HCT116 (cell line): ENCODE measurements around the gene ARL2BP. TPM values are rescaled to one million over a fixed set of nuclear protein-coding genes. Genes with fewer than 3 reads are reported as not detected.

Source experiments
- ATAC-seq: fragments of 200-7000 bp; cut with Tn5 transposase; 2 replicates; pipeline ENCODE4 v1.9.1; 2020; ENCODE audit warnings: mild to moderate bottlenecking, moderate library complexity
- BruUV-seq: library from RNA; stranded (reverse); fragments of 400-500 nt; replicated peaks from 2 replicates; lab custom pipeline; 2021; lab: Mats Ljungman, UMichigan
- CTCF ChIA-PET: fragments of 300-600 bp; sonication (Branson Sonifier 250); formaldehyde crosslinking; loops from one replicate; lab custom pipeline; 2021; ENCODE audit warnings: antibody characterized with exemption; lab: Charles Lee
- POLR2A ChIA-PET: fragments of 300-600, 350-600 bp; sonication (Branson Sonifier 250); formaldehyde crosslinking; loops from one replicate; lab custom pipeline; 2021; ENCODE audit warnings: antibody characterized with exemption; lab: Charles Lee
- RAD21 ChIA-PET, 2 experiments: fragments of 300-600 bp; sonication (Branson Sonifier 250); formaldehyde crosslinking; loops; one replicate each; lab custom pipeline; 2023; ENCODE audit warnings: low total read pairs in 2 of 2; ENCODE audit not compliant: uncharacterized antibody in 2 of 2, unreplicated experiment in 2 of 2, low non-redundant PET in 1 of 2; lab: Charles Lee
- DNase-seq: peaks from one replicate; pipeline ENCODE4 v3.0.0-alpha.2; 2010; ENCODE audit warnings: low read depth, low spot score
- H2AFZ ChIP-seq: fragments of 200-600 bp; shearing (Covaris generic), sonication (generic); 2 replicates; pipeline ENCODE4 v1.6.1; 2017; ENCODE audit warnings: low read depth, mixed run types, mixed read lengths, antibody characterized with exemption, low read length; ENCODE audit not compliant: poor library complexity, severe bottlenecking
- H3K27ac ChIP-seq: 2 replicates; pipeline ENCODE4 v1.5.1; 2012; ENCODE audit warnings: low read depth, low read length
- H3K27me3 ChIP-seq: fragments of 200-600 bp; sonication (generic); 2 replicates; pipeline ENCODE4 v1.6.1; 2016; ENCODE audit warnings: mixed run types, low read length, mixed read lengths; ENCODE audit not compliant: insufficient read depth
- H3K36me3 ChIP-seq, 2 experiments: fragments of 200-500 bp in 1 of 2; fragments of 200-600 bp in 1 of 2; sonication (Bioruptor generic) in 1 of 2; sonication (generic) in 1 of 2; 2 replicates each; pipeline versions ENCODE4 v1.5.1 to v1.6.1; 2014 to 2016; ENCODE audit warnings: low read length in 2 of 2, inconsistent platforms in 1 of 2, mixed read lengths in 1 of 2, mixed run types in 1 of 2; ENCODE audit not compliant: insufficient read depth in 2 of 2, control insufficient read depth in 1 of 2
- H3K4me1 ChIP-seq, 2 experiments: fragments of 200-600 bp in 1 of 2; sonication (generic) in 1 of 2; 2 replicates each; pipeline versions ENCODE4 v1.5.1 to v1.6.1; 2012 to 2017; ENCODE audit warnings: low read length in 2 of 2, inconsistent platforms in 1 of 2, mild to moderate bottlenecking in 1 of 2, mixed read lengths in 1 of 2, mixed run types in 1 of 2, moderate library complexity in 1 of 2; ENCODE audit not compliant: insufficient read depth in 2 of 2, control insufficient read depth in 1 of 2
- H3K4me2 ChIP-seq: fragments of 200-600 bp; sonication (generic); 2 replicates; pipeline ENCODE4 v1.6.1; 2017; ENCODE audit warnings: mixed run types, low read length, mixed read lengths
- H3K4me3 ChIP-seq, 2 experiments: fragments of 200-600 bp in 1 of 2; sonication (generic) in 1 of 2; replicated peaks in 1 of 2; 2 replicates each; pipeline ENCODE4 v1.5.1; 2011 to 2016; ENCODE audit warnings: low read length in 2 of 2, control low read depth in 1 of 2, low read depth in 1 of 2, mild to moderate bottlenecking in 1 of 2, mixed read lengths in 1 of 2, mixed run types in 1 of 2
- H3K79me2 ChIP-seq: fragments of 200-600 bp; sonication (generic); 2 replicates; pipeline ENCODE4 v1.6.1; 2017; ENCODE audit warnings: mild to moderate bottlenecking, mixed run types, low read length, moderate library complexity, mixed read lengths; ENCODE audit not compliant: insufficient read depth
- H3K9ac ChIP-seq: fragments of 200-600 bp; sonication (generic); 2 replicates; pipeline ENCODE4 v1.6.1; 2016; ENCODE audit warnings: low read length, mixed read lengths
- H3K9me2 ChIP-seq: fragments of 200-600 bp; sonication (generic), shearing (Covaris generic); 2 replicates; pipeline ENCODE4 v1.6.1; 2017; ENCODE audit warnings: mixed run types, mild to moderate bottlenecking, moderate library complexity; ENCODE audit not compliant: insufficient read depth
- H3K9me3 ChIP-seq, 2 experiments: fragments of 200-500 bp in 1 of 2; fragments of 200-600 bp in 1 of 2; sonication (Bioruptor generic) in 1 of 2; sonication (generic) in 1 of 2; 2 replicates each; pipeline ENCODE4 v1.6.1; 2014 to 2017; ENCODE audit warnings: low read length in 2 of 2, mixed read lengths in 2 of 2, inconsistent platforms in 1 of 2, low read depth in 1 of 2, mild to moderate bottlenecking in 1 of 2, mixed run types in 1 of 2, moderate library complexity in 1 of 2; ENCODE audit not compliant: control insufficient read depth in 1 of 2, insufficient read depth in 1 of 2
- H4K20me1 ChIP-seq: fragments of 200-600 bp; sonication (generic), shearing (Covaris generic); 2 replicates; pipeline ENCODE4 v1.6.1; 2017; ENCODE audit warnings: mixed run types, mild to moderate bottlenecking, moderate library complexity; ENCODE audit not compliant: insufficient read depth
- CBX3 ChIP-seq: IDR thresholded peaks from 2 replicates; pipeline ENCODE4 v1.6.1; 2012; ENCODE audit warnings: low read depth
- ELF1 ChIP-seq: IDR thresholded peaks from 2 replicates; pipeline ENCODE4 v1.6.1; 2012; ENCODE audit warnings: low read depth, borderline replicate concordance
- EZH2 ChIP-seq: fragments of 200-600 bp; sonication (generic); IDR thresholded peaks from 2 replicates; pipeline ENCODE4 v1.6.1; 2017; ENCODE audit warnings: antibody characterized with exemption, mixed run types
- EZH2phosphoT487 ChIP-seq: fragments of 200-600 bp; IDR thresholded peaks from 2 replicates; pipeline ENCODE4 v1.6.1; 2018; ENCODE audit warnings: antibody characterized with exemption, borderline replicate concordance
- RAD21 ChIP-seq: IDR thresholded peaks from 2 replicates; pipeline ENCODE4 v1.6.1; 2012; ENCODE audit warnings: low read depth, mild to moderate bottlenecking
- SP1 ChIP-seq: IDR thresholded peaks from 2 replicates; pipeline ENCODE4 v1.6.1; 2012; ENCODE audit warnings: low read depth
- ZBTB33 ChIP-seq: IDR thresholded peaks from 2 replicates; pipeline ENCODE4 v1.6.1; 2011; ENCODE audit warnings: mild to moderate bottlenecking, low read length, moderate library complexity; ENCODE audit not compliant: insufficient replicate concordance; ENCODE audit errors: extremely low read depth
- ZFX ChIP-seq: fragments of 450-650 bp; IDR thresholded peaks from 2 replicates; pipeline ENCODE4 v1.6.1; 2017
- intact Hi-C: fragments of 100-400 bp; cut with micrococcal nuclease; formaldehyde crosslinking; loops from 2 replicates; pipeline ENCODE4 v1.10.0; 2022
- total RNA-seq: library from RNA; stranded (reverse); gene quantifications from one replicate; pipeline ENCODE4 v1.2.1, GENCODE V29; 2021; ENCODE audit not compliant: unreplicated experiment
- TF ChIP-seq, protein P1 (sequence below), 3 experiments: fragments of 200-600 bp in 1 of 3; sonication (generic) in 1 of 3; IDR thresholded peaks in 2 of 3; conservative IDR thresholded peaks in 1 of 3; 2 replicates each; pipeline ENCODE4 v1.5.1; 2012 to 2017; ENCODE audit warnings: low read depth in 2 of 3, low read length in 2 of 3, antibody characterized with exemption in 1 of 3, borderline replicate concordance in 1 of 3, control low read depth in 1 of 3, mild to moderate bottlenecking in 1 of 3, mixed read lengths in 1 of 3, mixed run types in 1 of 3, moderate library complexity in 1 of 3; ENCODE audit not compliant: insufficient read depth in 1 of 3
- TF ChIP-seq, protein P2 (sequence below): IDR thresholded peaks from 2 replicates; pipeline ENCODE4 v1.6.1; 2012; ENCODE audit warnings: low read depth

ARL2BP gene
- total RNA-seq, 1 experiment from 2014 or later: 28.8 TPM

DNA sequence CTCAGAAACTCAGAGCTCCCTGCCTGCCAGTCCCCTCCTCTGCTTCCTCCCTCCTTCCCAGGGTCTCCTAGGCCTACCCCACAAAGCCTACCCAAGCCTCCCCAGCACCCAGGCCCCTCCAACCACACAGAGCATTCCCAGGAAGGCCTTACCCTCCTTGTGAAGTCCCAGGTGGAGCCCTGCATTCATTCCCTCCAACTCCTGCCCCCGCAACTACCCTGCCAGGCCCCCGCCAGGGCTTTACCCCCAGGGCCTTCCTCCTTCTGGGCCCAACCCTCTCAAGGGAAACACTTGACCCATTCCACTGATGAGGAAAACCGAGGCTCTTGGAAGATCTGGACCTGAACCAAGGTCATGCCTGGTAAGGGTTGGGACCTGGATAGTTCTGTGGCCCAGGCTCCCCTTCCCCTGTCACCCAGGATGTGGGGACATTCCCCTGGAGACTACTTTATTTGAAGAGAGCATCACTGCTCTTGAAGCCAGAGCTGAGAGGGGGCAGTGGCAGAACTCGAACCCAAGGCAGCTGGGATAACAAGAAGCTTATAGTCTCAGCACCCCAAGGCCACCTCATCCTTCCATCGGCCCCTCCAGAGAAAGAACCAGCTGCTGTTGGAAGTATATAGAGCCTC is 26.9 kb downstream of the ARL2BP start:
- no peak for DNase-seq
- Histone ChIP-seq H3K4me2 (no peak overlapping the region), H3K9me2 (no peaks in the 10 kb centered on the region)
- TF ChIP-seq RAD21 (no peak), EZH2phosphoT487 (no peak), ELF1 (no peak), SP1 (no peak), CBX3 (no peak), ZBTB33 (no peak), EZH2 (no peak), ZFX (no peak)
- TF ChIP-seq, protein P1, sequence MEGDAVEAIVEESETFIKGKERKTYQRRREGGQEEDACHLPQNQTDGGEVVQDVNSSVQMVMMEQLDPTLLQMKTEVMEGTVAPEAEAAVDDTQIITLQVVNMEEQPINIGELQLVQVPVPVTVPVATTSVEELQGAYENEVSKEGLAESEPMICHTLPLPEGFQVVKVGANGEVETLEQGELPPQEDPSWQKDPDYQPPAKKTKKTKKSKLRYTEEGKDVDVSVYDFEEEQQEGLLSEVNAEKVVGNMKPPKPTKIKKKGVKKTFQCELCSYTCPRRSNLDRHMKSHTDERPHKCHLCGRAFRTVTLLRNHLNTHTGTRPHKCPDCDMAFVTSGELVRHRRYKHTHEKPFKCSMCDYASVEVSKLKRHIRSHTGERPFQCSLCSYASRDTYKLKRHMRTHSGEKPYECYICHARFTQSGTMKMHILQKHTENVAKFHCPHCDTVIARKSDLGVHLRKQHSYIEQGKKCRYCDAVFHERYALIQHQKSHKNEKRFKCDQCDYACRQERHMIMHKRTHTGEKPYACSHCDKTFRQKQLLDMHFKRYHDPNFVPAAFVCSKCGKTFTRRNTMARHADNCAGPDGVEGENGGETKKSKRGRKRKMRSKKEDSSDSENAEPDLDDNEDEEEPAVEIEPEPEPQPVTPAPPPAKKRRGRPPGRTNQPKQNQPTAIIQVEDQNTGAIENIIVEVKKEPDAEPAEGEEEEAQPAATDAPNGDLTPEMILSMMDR (IDR thresholded peaks at IDR 0.05 in 2 of 3, conservative IDR thresholded peaks at IDR 0.05 in 1 of 3; ENCODE audit: borderline replicate concordance in 1 of 3, insufficient read depth in 1 of 3, low read depth in 2 of 3, low read length in 2 of 3): no peak
- TF ChIP-seq, protein P2, sequence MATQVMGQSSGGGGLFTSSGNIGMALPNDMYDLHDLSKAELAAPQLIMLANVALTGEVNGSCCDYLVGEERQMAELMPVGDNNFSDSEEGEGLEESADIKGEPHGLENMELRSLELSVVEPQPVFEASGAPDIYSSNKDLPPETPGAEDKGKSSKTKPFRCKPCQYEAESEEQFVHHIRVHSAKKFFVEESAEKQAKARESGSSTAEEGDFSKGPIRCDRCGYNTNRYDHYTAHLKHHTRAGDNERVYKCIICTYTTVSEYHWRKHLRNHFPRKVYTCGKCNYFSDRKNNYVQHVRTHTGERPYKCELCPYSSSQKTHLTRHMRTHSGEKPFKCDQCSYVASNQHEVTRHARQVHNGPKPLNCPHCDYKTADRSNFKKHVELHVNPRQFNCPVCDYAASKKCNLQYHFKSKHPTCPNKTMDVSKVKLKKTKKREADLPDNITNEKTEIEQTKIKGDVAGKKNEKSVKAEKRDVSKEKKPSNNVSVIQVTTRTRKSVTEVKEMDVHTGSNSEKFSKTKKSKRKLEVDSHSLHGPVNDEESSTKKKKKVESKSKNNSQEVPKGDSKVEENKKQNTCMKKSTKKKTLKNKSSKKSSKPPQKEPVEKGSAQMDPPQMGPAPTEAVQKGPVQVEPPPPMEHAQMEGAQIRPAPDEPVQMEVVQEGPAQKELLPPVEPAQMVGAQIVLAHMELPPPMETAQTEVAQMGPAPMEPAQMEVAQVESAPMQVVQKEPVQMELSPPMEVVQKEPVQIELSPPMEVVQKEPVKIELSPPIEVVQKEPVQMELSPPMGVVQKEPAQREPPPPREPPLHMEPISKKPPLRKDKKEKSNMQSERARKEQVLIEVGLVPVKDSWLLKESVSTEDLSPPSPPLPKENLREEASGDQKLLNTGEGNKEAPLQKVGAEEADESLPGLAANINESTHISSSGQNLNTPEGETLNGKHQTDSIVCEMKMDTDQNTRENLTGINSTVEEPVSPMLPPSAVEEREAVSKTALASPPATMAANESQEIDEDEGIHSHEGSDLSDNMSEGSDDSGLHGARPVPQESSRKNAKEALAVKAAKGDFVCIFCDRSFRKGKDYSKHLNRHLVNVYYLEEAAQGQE: no peak
- TF ChIP-seq, all 23 proteins: peak for 0
- no peaks in the 10 kb centered on the region for H4K20me1 ChIP-seq
- H3K79me2 ChIP-seq: no peaks in the 10 kb centered on the region
- no peaks in the 10 kb centered on the region for H3K36me3 ChIP-seq
- RAD21 ChIA-PET: no interaction called here
- no peak overlapping the region for H3K9ac ChIP-seq
- BruUV-seq: no TSS peak
- ATAC-seq: no peak
- peaks cover 6 to 7% of the 10 kb centered on the region in 2 experiments for H3K4me1 ChIP-seq
- intact Hi-C loops: no loop called here
- no peak overlapping the region for H3K27ac ChIP-seq
- no peaks in the 10 kb centered on the region for H3K9me3 ChIP-seq
- CTCF ChIA-PET: no interaction called here
- POLR2A ChIA-PET: no interaction called here
- H3K27me3 ChIP-seq: no peaks in the 10 kb centered on the region
- no peak overlapping the region for H2AFZ ChIP-seq
- no peak overlapping the region for H3K4me3 ChIP-seq
